ENCODE results near the gene DHRS7B. TPM values are rescaled to one million over a fixed set of nuclear protein-coding genes. Genes with fewer than 3 reads are reported as not detected.

DHRS7B gene
- total RNA-seq, 1 experiment from 2014 or later, result 30.0 TPM

DNA sequence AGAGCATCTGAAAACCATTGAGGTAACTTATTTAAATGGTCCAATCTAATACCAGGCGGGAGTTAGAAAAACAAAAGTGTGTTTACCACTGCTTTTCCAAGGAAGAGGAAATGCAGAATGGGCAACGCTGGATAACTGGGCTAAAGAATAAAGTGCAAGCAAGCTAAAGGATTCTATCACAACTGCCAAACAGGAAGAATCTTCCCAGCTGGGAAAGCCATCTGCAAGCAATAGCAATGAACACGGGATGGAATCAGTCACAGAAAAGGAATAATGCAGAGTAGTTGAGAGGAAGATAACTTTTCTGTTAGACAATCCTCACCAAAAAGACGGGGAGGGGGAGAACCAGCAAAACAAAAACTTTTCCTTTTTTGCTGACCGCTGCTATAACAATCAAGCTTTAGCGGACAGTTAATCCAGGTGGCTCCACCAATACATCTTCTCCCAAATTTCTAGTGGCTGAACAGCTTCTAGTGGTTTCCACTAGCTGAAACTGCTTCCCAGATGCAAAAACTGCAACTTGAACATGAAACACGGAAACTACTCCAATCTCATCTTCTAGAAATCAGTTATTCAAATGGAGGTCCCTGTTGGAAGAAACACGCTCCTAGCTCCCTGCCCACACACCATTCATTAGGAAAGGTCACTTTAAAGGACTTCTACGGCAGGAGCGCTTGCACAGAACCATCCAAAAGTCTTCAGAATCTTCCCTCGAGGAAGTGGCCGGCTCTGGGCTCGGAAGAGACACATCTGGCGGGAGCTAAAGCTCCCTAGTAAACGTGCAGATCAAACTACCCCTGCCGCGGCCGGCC lies 86.3 kb downstream of the DHRS7B start:
- intact Hi-C loops (cut with micrococcal nuclease; ENCODE audit: unreplicated experiment), result no loop called here
- Mint-ChIP-seq H3K27ac (ENCODE audit: unreplicated experiment) (peak overlapping the region; percentile 98), H3K9me3 (ENCODE audit: unreplicated experiment) (no peaks in the 10 kb centered on the region), H3K4me1 (ENCODE audit: low read depth, unreplicated experiment) (peaks cover 29% of the 10 kb centered on the region), H3K36me3 (ENCODE audit: insufficient read depth, unreplicated experiment) (peaks cover 32% of the 10 kb centered on the region), H3K27me3 (ENCODE audit: insufficient read depth, unreplicated experiment) (no peaks in the 10 kb centered on the region), H3K4me3 (ENCODE audit: unreplicated experiment) (peak overlapping the region; percentile 96)
- POLR2A ChIA-PET, result interaction anchor here (0.7 to 1.9 kb wide), 4 partner anchors 18 to 170 kb away, joined by 3 to 9 read pairs (median 4); partner anchors contain the start of gene USP22
- peaks cover 1% of the 10 kb centered on the region for H3K36me3 ChIP-seq (ENCODE audit: control insufficient read depth, insufficient read depth, low read length)
- H3K9me3 ChIP-seq, result no peaks in the 10 kb centered on the region
- H3K4me3 ChIP-seq (ENCODE audit: low read depth, low read length), result peak overlapping the region; percentile 89
- H3K27me3 ChIP-seq (replicated peaks; ENCODE audit: control insufficient read depth, insufficient read depth, low read length), result no peaks in the 10 kb centered on the region
- DNase-seq, result no peak
- TSS peak; percentile 43 for BruUV-seq (replicated peaks)
- peaks cover 21% of the 10 kb centered on the region; the same call in 1 of the 2 replicates for H3K4me1 ChIP-seq
- CTCF ChIA-PET, result interaction anchor here (0.9 to 1.5 kb wide), 4 partner anchors 18 to 113 kb away, joined by 3 to 8 read pairs (median 6); no protein-coding TSS in a partner anchor
- no peak for TF ChIP-seq CTCF (IDR thresholded peaks at IDR 0.05; ENCODE audit: insufficient read depth in 1 of 2, low read depth in 1 of 2, low read length in 1 of 2, severe bottlenecking in 1 of 2, unreplicated experiment in 1 of 2)

DNA sequence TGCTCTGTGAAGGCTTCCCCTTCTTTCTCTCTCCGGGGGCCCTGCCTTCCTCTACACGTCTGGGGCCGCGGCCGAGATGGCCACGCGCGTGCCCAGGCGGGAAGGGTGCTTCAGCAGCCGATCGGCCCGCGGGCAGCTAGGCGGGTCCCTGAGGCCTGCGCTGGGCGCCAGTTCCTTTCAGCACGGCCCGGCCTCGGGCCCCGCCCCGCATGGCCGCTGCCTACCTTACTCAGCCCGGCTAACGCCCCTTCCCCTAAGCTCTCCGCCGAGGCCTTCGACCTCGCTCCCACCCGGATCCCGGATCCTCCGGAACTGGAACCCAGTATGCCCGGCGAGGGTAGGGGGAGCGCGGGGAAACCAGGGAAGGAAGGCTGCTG lies 86.9 kb downstream of the DHRS7B start:
- Histone ChIP-seq H3K27me3 (replicated peaks; ENCODE audit: control insufficient read depth, insufficient read depth, low read length) (no peaks in the 10 kb centered on the region), H3K36me3 (ENCODE audit: control insufficient read depth, insufficient read depth, low read length) (peaks cover 1% of the 10 kb centered on the region), H3K4me3 (ENCODE audit: low read depth, low read length) (peak overlapping the region; percentile 89), H3K4me1 (peaks cover 21% of the 10 kb centered on the region; the same call in 1 of the 2 replicates), H3K9me3 (no peaks in the 10 kb centered on the region)
- Mint-ChIP-seq H3K9me3 (ENCODE audit: unreplicated experiment) (no peaks in the 10 kb centered on the region), H3K27me3 (ENCODE audit: insufficient read depth, unreplicated experiment) (no peaks in the 10 kb centered on the region), H3K27ac (ENCODE audit: unreplicated experiment) (peak overlapping the region; percentile 98), H3K36me3 (ENCODE audit: insufficient read depth, unreplicated experiment) (peaks cover 29% of the 10 kb centered on the region), H3K4me1 (ENCODE audit: low read depth, unreplicated experiment) (peaks cover 29% of the 10 kb centered on the region), H3K4me3 (ENCODE audit: unreplicated experiment) (peak overlapping the region; percentile 96)
- CTCF ChIA-PET, result interaction anchor here (1.3 to 1.5 kb wide), 2 partner anchors 18 to 94 kb away, joined by 6 to 7 read pairs; no protein-coding TSS in a partner anchor
- intact Hi-C loops (cut with micrococcal nuclease; ENCODE audit: unreplicated experiment), result loop anchor here (1.0 to 2.0 kb wide), 3 partner anchors 40 to 87 kb away; partner anchors contain the start of genes DHRS7B and NATD1
- DNase-seq, result peak; percentile 65 to 70
- no TSS peak for BruUV-seq (replicated peaks)
- no peak for TF ChIP-seq CTCF (IDR thresholded peaks at IDR 0.05; ENCODE audit: insufficient read depth in 1 of 2, low read depth in 1 of 2, low read length in 1 of 2, severe bottlenecking in 1 of 2, unreplicated experiment in 1 of 2)
- POLR2A ChIA-PET, result interaction anchor here (0.7 to 1.9 kb wide), 4 partner anchors 19 to 170 kb away, joined by 3 to 9 read pairs (median 4); partner anchors contain the start of gene USP22

DNA sequence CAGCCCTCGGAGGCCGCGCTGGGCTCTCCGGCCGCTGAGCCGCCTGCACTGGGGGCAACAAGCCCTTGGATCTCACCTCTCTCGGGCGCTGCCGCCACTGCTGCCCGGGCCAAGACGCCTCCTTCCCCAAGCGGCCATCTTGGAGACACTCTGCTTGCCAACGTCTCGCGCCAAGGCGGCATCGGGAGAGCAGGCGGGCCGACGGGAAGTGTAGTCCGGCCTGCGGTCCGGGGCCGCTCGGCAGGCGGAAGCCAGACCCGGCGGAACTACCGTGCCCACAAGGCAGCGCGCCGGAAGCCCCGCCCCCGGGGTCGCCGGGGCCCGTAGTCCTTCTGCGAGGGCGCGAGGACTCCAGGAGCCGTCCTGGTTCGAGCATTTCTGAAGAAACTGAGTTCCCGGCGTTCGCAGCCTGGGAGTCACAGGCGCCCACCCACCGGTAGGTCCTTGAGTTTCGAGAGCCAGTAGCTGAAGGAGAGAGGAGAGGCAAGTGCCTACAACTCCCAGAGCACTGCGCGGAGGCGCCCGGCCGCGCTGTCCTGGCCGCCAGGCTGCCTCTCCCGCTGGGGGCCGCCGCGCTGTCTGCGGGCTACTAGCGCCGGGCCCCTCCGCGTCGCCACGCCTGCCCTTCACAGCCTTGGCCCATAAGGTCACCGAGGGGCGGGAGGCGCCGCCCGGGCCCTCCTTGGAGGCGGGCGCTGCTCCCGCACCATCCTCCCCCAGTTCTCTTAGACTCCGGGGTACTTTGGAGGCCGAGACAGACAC lies 87.4 kb downstream of the DHRS7B start, which contains the start of gene TMEM11:
Gene TMEM11 (minus strand): TSS at position 147 of the 762 bp plus-strand sequence. CDS start 9 bp downstream, at position 138.
- H3K4me1 Mint-ChIP-seq (ENCODE audit: low read depth, unreplicated experiment), result peaks cover 29% of the 10 kb centered on the region
- POLR2A ChIA-PET, result interaction anchor here (1.0 to 1.9 kb wide), 3 partner anchors 19 to 171 kb away, joined by 3 to 9 read pairs (median 4); partner anchors contain the start of gene USP22
- CTCF ChIA-PET, result interaction anchor here (0.5 to 1.5 kb wide), 5 partner anchors 19 to 172 kb away, joined by 3 to 7 read pairs (median 4); partner anchors contain the start of gene USP22

More for the DNA sequence above, 87.4 kb downstream of the DHRS7B start, which contains the start of gene TMEM11:
- no peaks in the 10 kb centered on the region for H3K27me3 Mint-ChIP-seq (ENCODE audit: insufficient read depth, unreplicated experiment)
- H3K4me1 ChIP-seq, result peaks cover 21% of the 10 kb centered on the region; the same call in 1 of the 2 replicates
- peak; percentile 96 to 98 for DNase-seq
- H3K4me3 ChIP-seq (ENCODE audit: low read depth, low read length), result peak within 1 kb of the TSS; percentile 89
- no TSS peak for BruUV-seq (replicated peaks)
- TF ChIP-seq CTCF (IDR thresholded peaks at IDR 0.05; ENCODE audit: insufficient read depth in 1 of 2, low read depth in 1 of 2, low read length in 1 of 2, severe bottlenecking in 1 of 2, unreplicated experiment in 1 of 2), result peak in 1 of 2 experiments; percentile 1
- no peaks in the 10 kb centered on the region for H3K9me3 ChIP-seq
- H3K36me3 Mint-ChIP-seq (ENCODE audit: insufficient read depth, unreplicated experiment), result peaks cover 26% of the 10 kb centered on the region
- peak within 1 kb of the TSS; percentile 96 for H3K4me3 Mint-ChIP-seq (ENCODE audit: unreplicated experiment)
- H3K9me3 Mint-ChIP-seq (ENCODE audit: unreplicated experiment), result no peaks in the 10 kb centered on the region
- H3K36me3 ChIP-seq (ENCODE audit: control insufficient read depth, insufficient read depth, low read length), result no peaks in the 10 kb centered on the region; the same call in 1 of the 2 replicates
- intact Hi-C loops (cut with micrococcal nuclease; ENCODE audit: unreplicated experiment), result loop anchor here (1.0 to 2.0 kb wide), 3 partner anchors 39 to 88 kb away; partner anchors contain the start of genes DHRS7B and NATD1
- H3K27ac Mint-ChIP-seq (ENCODE audit: unreplicated experiment), result peak within 1 kb of the TSS; percentile 98
- no peaks in the 10 kb centered on the region for H3K27me3 ChIP-seq (replicated peaks; ENCODE audit: control insufficient read depth, insufficient read depth, low read length)
